ENCODE data around the gene KRTAP19-1. TPM values are rescaled to one million over a fixed set of nuclear protein-coding genes. Genes with fewer than 3 reads are reported as not detected.

The KRTAP19-1 gene
- total RNA-seq, 2 donors from 2014 or later, result not detected

GRCh38 chr21:30468900-30469714 is 11.1 kb downstream of the KRTAP19-1 start:
- Histone ChIP-seq H3K4me3 (ENCODE audit: low read length) (no peak overlapping the region), H3K36me3 (ENCODE audit: control insufficient read depth, insufficient read depth, low read length) (no peaks in the 10 kb centered on the region), H3K27ac (ENCODE audit: low read depth, low read length) (no peak overlapping the region), H3K4me1 (ENCODE audit: control insufficient read depth, insufficient read depth, low read length) (no peaks in the 10 kb centered on the region), H3K27me3 (ENCODE audit: control insufficient read depth, insufficient read depth, low read length, poor library complexity, severe bottlenecking) (no peaks in the 10 kb centered on the region), H3K9ac (ENCODE audit: extremely low read depth, low read length, poor library complexity, severe bottlenecking) (no peak overlapping the region), H3K9me3 (ENCODE audit: control insufficient read depth, low read length) (no peaks in the 10 kb centered on the region)
- Mint-ChIP-seq H3K27ac (no peak overlapping the region), H3K4me1 (no peaks in the 10 kb centered on the region), H3K4me3 (no peak overlapping the region), H3K9me3 (no peaks in the 10 kb centered on the region), H3K27me3 (ENCODE audit: insufficient read depth) (no peaks in the 10 kb centered on the region), H3K36me3 (ENCODE audit: low read depth) (no peaks in the 10 kb centered on the region)
- 93 to 100% methylated on average over 2 to 6 of the region's 6 CpGs for WGBS, 2 experiments (ENCODE audit: insufficient coverage in 1 of 2, insufficient read length in 1 of 2)
- DNase-seq, result no peak
- TF ChIP-seq CTCF (conservative IDR thresholded peaks at IDR 0.05), result no peak

GRCh38 chr21:30463713-30464112 is 16.5 kb downstream of the KRTAP19-1 start:
- no peak overlapping the region for H3K27ac ChIP-seq (ENCODE audit: low read depth, low read length)
- no peaks in the 10 kb centered on the region for H3K4me1 ChIP-seq (ENCODE audit: control insufficient read depth, insufficient read depth, low read length)
- no peaks in the 10 kb centered on the region for H3K9me3 Mint-ChIP-seq
- peak; percentile 83 for TF ChIP-seq CTCF (conservative IDR thresholded peaks at IDR 0.05)
- no peaks in the 10 kb centered on the region for H3K36me3 ChIP-seq (ENCODE audit: control insufficient read depth, insufficient read depth, low read length)
- no peak overlapping the region for H3K4me3 Mint-ChIP-seq
- no peaks in the 10 kb centered on the region for H3K9me3 ChIP-seq (ENCODE audit: control insufficient read depth, low read length)
- H3K4me3 ChIP-seq (ENCODE audit: low read length), result no peak overlapping the region
- WGBS, 2 experiments (ENCODE audit: insufficient coverage in 1 of 2, insufficient read length in 1 of 2), result 54 to 86% methylated on average over 1 to 3 of the region's 3 CpGs
- H3K36me3 Mint-ChIP-seq (ENCODE audit: low read depth), result no peaks in the 10 kb centered on the region
- no peaks in the 10 kb centered on the region for H3K4me1 Mint-ChIP-seq
- peak; percentile 48 for DNase-seq
- H3K27ac Mint-ChIP-seq, result no peak overlapping the region
- H3K27me3 ChIP-seq (ENCODE audit: control insufficient read depth, insufficient read depth, low read length, poor library complexity, severe bottlenecking), result no peaks in the 10 kb centered on the region
- H3K27me3 Mint-ChIP-seq (ENCODE audit: insufficient read depth), result no peaks in the 10 kb centered on the region
- H3K9ac ChIP-seq (ENCODE audit: extremely low read depth, low read length, poor library complexity, severe bottlenecking), result no peak overlapping the region

- H3K36me3 Mint-ChIP-seq (ENCODE audit: low read depth), result no peaks in the 10 kb centered on the region
- H3K27me3 Mint-ChIP-seq (ENCODE audit: insufficient read depth), result no peaks in the 10 kb centered on the region
Measured at GRCh38 chr21:30448514-30448913, 31.7 kb downstream of the KRTAP19-1 start.

More at GRCh38 chr21:30448514-30448913, 31.7 kb downstream of the KRTAP19-1 start:
- no peak for TF ChIP-seq CTCF (conservative IDR thresholded peaks at IDR 0.05)
- no CpG with 5 or more reads among the region's 3 CpGs for WGBS, 2 experiments (ENCODE audit: insufficient coverage in 1 of 2, insufficient read length in 1 of 2)
- no peak for DNase-seq
- H3K9me3 ChIP-seq (ENCODE audit: control insufficient read depth, low read length), result no peaks in the 10 kb centered on the region
- H3K4me3 Mint-ChIP-seq, result no peak overlapping the region
- H3K27ac ChIP-seq (ENCODE audit: low read depth, low read length), result no peak overlapping the region
- peaks cover 2% of the 10 kb centered on the region for H3K4me1 Mint-ChIP-seq
- H3K4me1 ChIP-seq (ENCODE audit: control insufficient read depth, insufficient read depth, low read length), result no peaks in the 10 kb centered on the region
- no peaks in the 10 kb centered on the region for H3K9me3 Mint-ChIP-seq
- no peaks in the 10 kb centered on the region for H3K36me3 ChIP-seq (ENCODE audit: control insufficient read depth, insufficient read depth, low read length)
- H3K27me3 ChIP-seq (ENCODE audit: control insufficient read depth, insufficient read depth, low read length, poor library complexity, severe bottlenecking), result no peaks in the 10 kb centered on the region
- no peak overlapping the region for H3K9ac ChIP-seq (ENCODE audit: extremely low read depth, low read length, poor library complexity, severe bottlenecking)
- no peak overlapping the region for H3K27ac Mint-ChIP-seq
- H3K4me3 ChIP-seq (ENCODE audit: low read length), result no peak overlapping the region
